Measurements from ENCODE around the gene DNAH1. TPM values are rescaled to one million over a fixed set of nuclear protein-coding genes. Genes with fewer than 3 reads are reported as not detected.

DNAH1 gene
- total RNA-seq, 1 donor from 2014 or later = 8.2 TPM

- no peak for DNase-seq (ENCODE audit: low spot score in 2 of 2, unreplicated experiment in 2 of 2)
- no peaks in the 10 kb centered on the region for H3K4me1 Mint-ChIP-seq
- no peaks in the 10 kb centered on the region for H3K27me3 Mint-ChIP-seq (ENCODE audit: low read depth)
- H3K9me3 Mint-ChIP-seq = no peaks in the 10 kb centered on the region
- TF ChIP-seq CTCF (IDR thresholded peaks at IDR 0.05; ENCODE audit: unreplicated experiment) = no peak
- no peak overlapping the region for H3K27ac Mint-ChIP-seq
- no peaks in the 10 kb centered on the region for H3K36me3 Mint-ChIP-seq
- H3K4me3 Mint-ChIP-seq = no peak overlapping the region
Observed at GRCh38 chr3:52341123-52341522, 25.0 kb downstream of the DNAH1 start.

- Mint-ChIP-seq H3K9me3 (no peaks in the 10 kb centered on the region), H3K4me1 (no peaks in the 10 kb centered on the region), H3K27me3 (ENCODE audit: low read depth) (no peaks in the 10 kb centered on the region), H3K27ac (no peak overlapping the region), H3K36me3 (no peaks in the 10 kb centered on the region), H3K4me3 (no peak overlapping the region)
- no peak for TF ChIP-seq CTCF (IDR thresholded peaks at IDR 0.05; ENCODE audit: unreplicated experiment)
- no peak for DNase-seq (ENCODE audit: low spot score in 2 of 2, unreplicated experiment in 2 of 2)
Observed at GRCh38 chr3:52343946-52344600, 28.0 kb downstream of the DNAH1 start.

GRCh38 chr3:52345521-52346109, 29.5 kb downstream of the DNAH1 start:
- no peak overlapping the region for H3K4me3 Mint-ChIP-seq
- TF ChIP-seq CTCF (IDR thresholded peaks at IDR 0.05; ENCODE audit: unreplicated experiment) = no peak
- H3K4me1 Mint-ChIP-seq = no peaks in the 10 kb centered on the region
- DNase-seq (ENCODE audit: low spot score in 2 of 2, unreplicated experiment in 2 of 2) = no peak
- H3K9me3 Mint-ChIP-seq = no peaks in the 10 kb centered on the region
- H3K27ac Mint-ChIP-seq = no peak overlapping the region
- no peaks in the 10 kb centered on the region for H3K36me3 Mint-ChIP-seq
- H3K27me3 Mint-ChIP-seq (ENCODE audit: low read depth) = no peaks in the 10 kb centered on the region

- H3K27ac Mint-ChIP-seq = no peak overlapping the region
- DNase-seq (ENCODE audit: low spot score in 2 of 2, unreplicated experiment in 2 of 2) = no peak
Observed at GRCh38 chr3:52346623-52347530, 30.8 kb downstream of the DNAH1 start.

More at GRCh38 chr3:52346623-52347530, 30.8 kb downstream of the DNAH1 start:
- no peak overlapping the region for H3K4me3 Mint-ChIP-seq
- no peaks in the 10 kb centered on the region for H3K4me1 Mint-ChIP-seq
- H3K9me3 Mint-ChIP-seq = no peaks in the 10 kb centered on the region
- no peak for TF ChIP-seq CTCF (IDR thresholded peaks at IDR 0.05; ENCODE audit: unreplicated experiment)
- no peaks in the 10 kb centered on the region for H3K36me3 Mint-ChIP-seq
- no peaks in the 10 kb centered on the region for H3K27me3 Mint-ChIP-seq (ENCODE audit: low read depth)

Data from mesothelial cell of epicardium (in vitro differentiated cells).